Naive thymus-derived CD4-positive, alpha-beta T cell (primary cell): ENCODE data around the gene SUGCT. TPM values are rescaled to one million over a fixed set of nuclear protein-coding genes. Genes with fewer than 3 reads are reported as not detected.

ENCODE experiments used
- ATAC-seq: fragments of 150-1000 bp; cut with Tn5 transposase; 2 replicates; pipeline ENCODE4 v1.10.0; 2021; ENCODE audit warnings: mild to moderate bottlenecking, moderate library complexity
- CTCF ChIA-PET: fragments of 350-600 bp; sonication (Branson Sonifier 250); formaldehyde crosslinking; loops from one replicate; lab custom pipeline; 2021; ENCODE audit warnings: antibody characterized with exemption; lab: Charles Lee
- POLR2A ChIA-PET: fragments of 350-600 bp; sonication (Branson Sonifier 250); formaldehyde crosslinking; loops from one replicate; lab custom pipeline; 2021; ENCODE audit warnings: antibody characterized with exemption, inconsistent platforms; lab: Charles Lee
- DNase-seq, 9 donors: peaks; one replicate each; pipeline versions ENCODE4 v3.0.0 to v3.0.0-alpha.2; 2020 to 2022; ENCODE audit warnings: mixed read lengths in 1 of 9
- H3K27ac ChIP-seq: one replicate; pipeline ENCODE4 v1.7.0; 2013; ENCODE audit warnings: mild to moderate bottlenecking, low read depth, low read length, moderate library complexity
- H3K27me3 ChIP-seq, 2 donors: one replicate each; pipeline ENCODE4 v1.7.0; 2013; ENCODE audit warnings: low read length in 2 of 2, mild to moderate bottlenecking in 2 of 2, moderate library complexity in 2 of 2; ENCODE audit not compliant: control insufficient read depth in 2 of 2, insufficient read depth in 2 of 2
- H3K36me3 ChIP-seq, 3 experiments: 1 replicate in 2 of 3; 2 replicates in 1 of 3; pipeline ENCODE4 v1.7.0; 2013; ENCODE audit warnings: low read length in 3 of 3, mild to moderate bottlenecking in 3 of 3, moderate library complexity in 1 of 3; ENCODE audit not compliant: insufficient read depth in 3 of 3, control insufficient read depth in 2 of 3
- H3K4me1 ChIP-seq, 2 donors: one replicate each; pipeline ENCODE4 v1.7.0; 2013; ENCODE audit warnings: low read length in 2 of 2, mild to moderate bottlenecking in 2 of 2, moderate library complexity in 1 of 2; ENCODE audit not compliant: control insufficient read depth in 2 of 2, insufficient read depth in 2 of 2
- H3K4me3 ChIP-seq: 2 replicates; pipeline ENCODE4 v1.7.0; 2013; ENCODE audit warnings: mild to moderate bottlenecking, low read length
- H3K9me3 ChIP-seq, 3 experiments: 1 replicate in 2 of 3; 2 replicates in 1 of 3; pipeline ENCODE4 v1.7.0; 2013; ENCODE audit warnings: low read length in 3 of 3; ENCODE audit not compliant: control insufficient read depth in 2 of 3
- H3K27ac Mint-ChIP-seq, 9 donors: one replicate each; pipeline ENCODE4 v1.8.0; 2020 to 2022; ENCODE audit warnings: mixed read lengths in 9 of 9, mild to moderate bottlenecking in 8 of 9, moderate library complexity in 5 of 9, inconsistent platforms in 2 of 9
- H3K27me3 Mint-ChIP-seq, 5 donors: one replicate each; pipeline ENCODE4 v1.8.0; 2021 to 2022; ENCODE audit warnings: mixed read lengths in 5 of 5, mild to moderate bottlenecking in 1 of 5
- H3K36me3 Mint-ChIP-seq, 5 donors: one replicate each; pipeline ENCODE4 v1.8.0; 2020 to 2022; ENCODE audit warnings: mixed read lengths in 5 of 5, mild to moderate bottlenecking in 3 of 5, inconsistent platforms in 1 of 5
- H3K4me1 Mint-ChIP-seq, 7 donors: one replicate each; pipeline ENCODE4 v1.8.0; 2020 to 2022; ENCODE audit warnings: mixed read lengths in 7 of 7, mild to moderate bottlenecking in 3 of 7, inconsistent platforms in 1 of 7
- H3K4me3 Mint-ChIP-seq, 10 donors: one replicate each; pipeline ENCODE4 v1.8.0; 2020 to 2022; ENCODE audit warnings: mild to moderate bottlenecking in 10 of 10, mixed read lengths in 10 of 10, moderate library complexity in 6 of 10, inconsistent platforms in 2 of 10
- H3K9me3 Mint-ChIP-seq, 11 donors: one replicate each; pipeline ENCODE4 v1.8.0; 2020 to 2022; ENCODE audit warnings: mixed read lengths in 11 of 11, mild to moderate bottlenecking in 4 of 11, inconsistent platforms in 1 of 11, moderate library complexity in 1 of 11
- intact Hi-C, 2 donors: fragments of 100-400 bp; cut with micrococcal nuclease; formaldehyde crosslinking; loops; one replicate each; pipeline ENCODE4 v1.15.1; 2023
- polyA plus RNA-seq, 2 donors: library from polyadenylated mRNA; unstranded; fragments of 300-500 nt; fragmentation: Illumina TruSeq; gene quantifications; one replicate each; pipeline ENCODE4 v1.2.3, GENCODE V29; 2021
- total RNA-seq, 6 experiments: library from RNA in 5 of 6; stranded (reverse) in 5 of 6; gene quantifications; 1 replicate in 5 of 6; 2 replicates in 1 of 6; pipeline ENCODE4 v1.2.3 and lab custom pipeline; 2021 to 2026

SUGCT gene
- total and polyA plus RNA-seq, 7 experiments from 2014 or later: 0.95 to 2.7 (median 2.2) TPM; not detected in 1

DNA sequence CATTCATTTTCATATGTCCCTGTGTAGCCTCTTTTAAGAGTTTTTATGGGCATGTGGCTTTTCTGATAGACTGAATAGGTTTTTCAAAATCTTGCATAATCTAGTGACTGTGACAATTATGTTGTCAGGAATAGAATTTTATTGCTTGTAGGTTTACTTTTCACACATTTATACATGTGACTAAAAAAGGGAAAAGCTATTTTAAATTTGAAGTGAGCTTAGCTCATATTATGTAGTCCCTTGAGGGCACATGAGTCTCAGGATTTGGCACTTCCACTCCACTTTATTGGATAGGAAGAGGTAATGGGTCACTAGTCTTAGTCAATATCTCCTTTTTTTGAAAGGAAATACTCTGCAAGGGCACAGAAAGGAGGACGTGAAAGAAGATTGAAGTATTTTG is 247.3 kb downstream of the SUGCT start:
- H3K36me3 Mint-ChIP-seq: peaks cover 0 to under 1% (median 0%) of the 10 kb centered on the region in 5 donors
- peaks cover 0 to 12% (median 2%) of the 10 kb centered on the region in 11 donors for H3K9me3 Mint-ChIP-seq
- no peak overlapping the region for H3K4me3 ChIP-seq
- H3K27ac Mint-ChIP-seq: no peak overlapping the region
- peaks cover 0 to 6% (median 5%) of the 10 kb centered on the region in 5 donors for H3K27me3 Mint-ChIP-seq
- no peaks in the 10 kb centered on the region for H3K4me1 ChIP-seq
- DNase-seq (no peak), ATAC-seq (no peak)
- intact Hi-C loops: no loop called here
- H3K36me3 ChIP-seq: no peaks in the 10 kb centered on the region
- no peaks in the 10 kb centered on the region for H3K4me1 Mint-ChIP-seq
- no peaks in the 10 kb centered on the region for H3K9me3 ChIP-seq
- ChIA-PET CTCF (no interaction called here), POLR2A (no interaction called here)
- no peak overlapping the region for H3K27ac ChIP-seq
- H3K27me3 ChIP-seq: no peaks in the 10 kb centered on the region
- H3K4me3 Mint-ChIP-seq: no peak overlapping the region

GRCh38 chr7:40393660-40394059 is 258.9 kb downstream of the SUGCT start:
- Histone ChIP-seq H3K4me3 (no peak overlapping the region), H3K27ac (no peak overlapping the region), H3K9me3 (no peaks in the 10 kb centered on the region), H3K36me3 (no peaks in the 10 kb centered on the region), H3K4me1 (no peaks in the 10 kb centered on the region), H3K27me3 (no peaks in the 10 kb centered on the region)
- Mint-ChIP-seq H3K4me3 (no peak overlapping the region), H3K9me3 (peaks cover 0 to 5% (median 0%) of the 10 kb centered on the region in 11 donors), H3K4me1 (no peaks in the 10 kb centered on the region), H3K27me3 (no peaks in the 10 kb centered on the region), H3K36me3 (no peaks in the 10 kb centered on the region), H3K27ac (no peak overlapping the region)
- intact Hi-C loops: no loop called here
- CTCF ChIA-PET: no interaction called here
- no peak for ATAC-seq
- POLR2A ChIA-PET: no interaction called here
- DNase-seq: no peak

DNA sequence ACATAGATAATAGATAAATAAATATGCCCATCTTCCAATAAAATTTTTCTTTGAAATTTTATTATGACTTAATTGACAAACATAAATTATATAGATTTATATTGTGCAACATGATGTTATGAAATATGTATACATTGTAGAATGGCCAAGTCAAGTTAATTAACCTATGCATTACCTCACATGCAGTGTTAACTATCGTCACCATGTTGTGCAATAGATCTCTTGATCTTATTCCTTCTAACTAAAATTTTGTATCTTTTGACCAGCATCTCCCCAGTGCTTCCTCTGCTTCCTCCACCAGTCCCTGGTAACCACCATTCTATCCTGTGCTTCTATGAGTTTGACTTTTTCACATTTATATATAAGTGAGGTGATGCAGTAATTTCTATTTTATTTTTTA is 259.6 kb downstream of the SUGCT start:
- Mint-ChIP-seq H3K27me3 (no peaks in the 10 kb centered on the region), H3K4me3 (no peak overlapping the region), H3K9me3 (peaks cover 0 to 4% (median 0%) of the 10 kb centered on the region in 11 donors), H3K36me3 (no peaks in the 10 kb centered on the region), H3K4me1 (no peaks in the 10 kb centered on the region), H3K27ac (no peak overlapping the region)
- ATAC-seq (no peak), DNase-seq (no peak)
- Histone ChIP-seq H3K4me3 (no peak overlapping the region), H3K9me3 (no peaks in the 10 kb centered on the region), H3K36me3 (no peaks in the 10 kb centered on the region), H3K4me1 (no peaks in the 10 kb centered on the region), H3K27ac (no peak overlapping the region), H3K27me3 (no peaks in the 10 kb centered on the region)
- intact Hi-C loops: no loop called here
- CTCF ChIA-PET: no interaction called here
- POLR2A ChIA-PET: no interaction called here

- POLR2A ChIA-PET: no interaction called here
Measured at GRCh38 chr7:40400525-40400924, 265.7 kb downstream of the SUGCT start.

GRCh38 chr7:40401406-40401805 is 266.6 kb downstream of the SUGCT start:
- Histone ChIP-seq H3K4me3 (no peak overlapping the region), H3K27me3 (no peaks in the 10 kb centered on the region), H3K27ac (no peak overlapping the region), H3K36me3 (no peaks in the 10 kb centered on the region), H3K9me3 (no peaks in the 10 kb centered on the region), H3K4me1 (no peaks in the 10 kb centered on the region)
- no peak for ATAC-seq
- Mint-ChIP-seq H3K27ac (no peak overlapping the region), H3K4me3 (no peak overlapping the region), H3K27me3 (no peaks in the 10 kb centered on the region), H3K4me1 (no peaks in the 10 kb centered on the region), H3K36me3 (no peaks in the 10 kb centered on the region), H3K9me3 (peaks cover 0 to 5% (median 0%) of the 10 kb centered on the region in 11 donors)
- intact Hi-C loops: no loop called here
- CTCF ChIA-PET: no interaction called here
- POLR2A ChIA-PET: no interaction called here
- DNase-seq: no peak

More at GRCh38 chr7:40400525-40400924, 265.7 kb downstream of the SUGCT start:
- Histone ChIP-seq H3K27me3 (no peaks in the 10 kb centered on the region), H3K27ac (no peak overlapping the region), H3K36me3 (no peaks in the 10 kb centered on the region), H3K4me3 (no peak overlapping the region), H3K9me3 (no peaks in the 10 kb centered on the region), H3K4me1 (no peaks in the 10 kb centered on the region)
- intact Hi-C loops: no loop called here
- DNase-seq (no peak), ATAC-seq (no peak)
- peaks cover 0 to 5% (median 0%) of the 10 kb centered on the region in 11 donors for H3K9me3 Mint-ChIP-seq
- no peaks in the 10 kb centered on the region for H3K36me3 Mint-ChIP-seq
- no peaks in the 10 kb centered on the region for H3K27me3 Mint-ChIP-seq
- no peak overlapping the region for H3K4me3 Mint-ChIP-seq
- CTCF ChIA-PET: no interaction called here
- H3K4me1 Mint-ChIP-seq: no peaks in the 10 kb centered on the region
- H3K27ac Mint-ChIP-seq: no peak overlapping the region

- H3K4me3 ChIP-seq: no peak overlapping the region
- ATAC-seq (no peak), DNase-seq (no peak)
- H3K27ac Mint-ChIP-seq: no peak overlapping the region
- H3K36me3 Mint-ChIP-seq: no peaks in the 10 kb centered on the region
- H3K27me3 Mint-ChIP-seq: no peaks in the 10 kb centered on the region
- H3K36me3 ChIP-seq: no peaks in the 10 kb centered on the region
- no peaks in the 10 kb centered on the region for H3K4me1 ChIP-seq
- no peaks in the 10 kb centered on the region for H3K4me1 Mint-ChIP-seq
- H3K27me3 ChIP-seq: no peaks in the 10 kb centered on the region
- intact Hi-C loops: no loop called here
- H3K4me3 Mint-ChIP-seq: no peak overlapping the region
- ChIA-PET CTCF (no interaction called here), POLR2A (no interaction called here)
- H3K9me3 Mint-ChIP-seq: peaks cover 0 to 5% (median 0%) of the 10 kb centered on the region in 11 donors
- H3K9me3 ChIP-seq: no peaks in the 10 kb centered on the region
- H3K27ac ChIP-seq: no peak overlapping the region
Measured at GRCh38 chr7:40402661-40403060, 267.9 kb downstream of the SUGCT start.

GRCh38 chr7:40403703-40404476 is 269.1 kb downstream of the SUGCT start:
- ATAC-seq: no peak
- ChIA-PET POLR2A (no interaction called here), CTCF (no interaction called here)
- Histone ChIP-seq H3K9me3 (no peaks in the 10 kb centered on the region), H3K4me3 (no peak overlapping the region), H3K27me3 (no peaks in the 10 kb centered on the region), H3K27ac (no peak overlapping the region), H3K36me3 (no peaks in the 10 kb centered on the region), H3K4me1 (no peaks in the 10 kb centered on the region)
- Mint-ChIP-seq H3K4me1 (no peaks in the 10 kb centered on the region), H3K4me3 (no peak overlapping the region), H3K9me3 (peaks cover 0 to 5% (median 0%) of the 10 kb centered on the region in 11 donors), H3K27me3 (no peaks in the 10 kb centered on the region), H3K27ac (no peak overlapping the region), H3K36me3 (no peaks in the 10 kb centered on the region)
- intact Hi-C loops: no loop called here
- no peak for DNase-seq
